WERI-Rb-1 (cell line): Measurements from ENCODE around the gene DNAH8.

Experiments used
- DNase-seq: peaks from one replicate; pipeline ENCODE4 v3.0.0-alpha.2; 2020
- H3K27ac ChIP-seq: fragments of 250-450 bp; sonication (Bioruptor Pico); 2 replicates; pipeline ENCODE4 v1.5.1; 2020; ENCODE audit warnings: mild to moderate bottlenecking, moderate library complexity
- H3K27me3 ChIP-seq: fragments of 250-450 bp; sonication (Bioruptor Pico); 2 replicates; pipeline ENCODE4 v1.5.1; 2021; ENCODE audit warnings: mild to moderate bottlenecking, low read depth, moderate library complexity; ENCODE audit not compliant: insufficient read depth, severe bottlenecking
- H3K36me3 ChIP-seq: fragments of 250-450 bp; sonication (Bioruptor Pico); 2 replicates; pipeline ENCODE4 v1.5.1; 2020; ENCODE audit warnings: mild to moderate bottlenecking, moderate library complexity
- H3K4me3 ChIP-seq: 2 replicates; pipeline ENCODE4 v1.5.1; 2011; ENCODE audit warnings: low read depth, mild to moderate bottlenecking, control low read depth, low read length
- H3K9me3 ChIP-seq: fragments of 250-450 bp; sonication (Bioruptor Pico); 2 replicates; pipeline ENCODE4 v1.5.1; 2021; ENCODE audit warnings: mild to moderate bottlenecking, moderate library complexity; ENCODE audit not compliant: severe bottlenecking
- TF ChIP-seq, protein P1 (sequence below): IDR thresholded peaks from 2 replicates; pipeline ENCODE4 v1.5.1; 2011; ENCODE audit warnings: low read depth, mild to moderate bottlenecking, control low read depth, inconsistent platforms, low read length

DNAH8 gene

GRCh38 chr6:38686270-38687042 lies 28.7 kb upstream of the DNAH8 start:
- H3K4me3 ChIP-seq = no peak overlapping the region
- H3K9me3 ChIP-seq = no peaks in the 10 kb centered on the region
- TF ChIP-seq, protein P1, sequence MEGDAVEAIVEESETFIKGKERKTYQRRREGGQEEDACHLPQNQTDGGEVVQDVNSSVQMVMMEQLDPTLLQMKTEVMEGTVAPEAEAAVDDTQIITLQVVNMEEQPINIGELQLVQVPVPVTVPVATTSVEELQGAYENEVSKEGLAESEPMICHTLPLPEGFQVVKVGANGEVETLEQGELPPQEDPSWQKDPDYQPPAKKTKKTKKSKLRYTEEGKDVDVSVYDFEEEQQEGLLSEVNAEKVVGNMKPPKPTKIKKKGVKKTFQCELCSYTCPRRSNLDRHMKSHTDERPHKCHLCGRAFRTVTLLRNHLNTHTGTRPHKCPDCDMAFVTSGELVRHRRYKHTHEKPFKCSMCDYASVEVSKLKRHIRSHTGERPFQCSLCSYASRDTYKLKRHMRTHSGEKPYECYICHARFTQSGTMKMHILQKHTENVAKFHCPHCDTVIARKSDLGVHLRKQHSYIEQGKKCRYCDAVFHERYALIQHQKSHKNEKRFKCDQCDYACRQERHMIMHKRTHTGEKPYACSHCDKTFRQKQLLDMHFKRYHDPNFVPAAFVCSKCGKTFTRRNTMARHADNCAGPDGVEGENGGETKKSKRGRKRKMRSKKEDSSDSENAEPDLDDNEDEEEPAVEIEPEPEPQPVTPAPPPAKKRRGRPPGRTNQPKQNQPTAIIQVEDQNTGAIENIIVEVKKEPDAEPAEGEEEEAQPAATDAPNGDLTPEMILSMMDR = no peak
- no peak overlapping the region for H3K27ac ChIP-seq
- DNase-seq = no peak
- no peaks in the 10 kb centered on the region for H3K27me3 ChIP-seq
- peaks cover 41% of the 10 kb centered on the region for H3K36me3 ChIP-seq

DNA sequence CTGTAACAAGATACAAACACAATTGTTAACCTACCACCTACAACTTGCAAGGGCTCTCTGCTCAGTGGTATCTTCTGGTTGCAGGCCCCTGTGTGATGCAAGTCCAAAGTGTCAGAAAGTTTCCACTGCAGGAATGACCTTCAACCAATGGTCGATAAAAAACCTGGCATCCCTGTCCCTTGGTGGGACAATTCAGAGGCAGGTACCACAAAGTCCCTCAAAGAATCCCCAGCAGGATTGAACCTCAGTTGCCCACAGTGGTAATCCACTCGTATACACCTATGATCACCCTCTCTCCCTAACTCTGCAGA lies 28.1 kb upstream of the DNAH8 start:
- H3K27ac ChIP-seq = no peak overlapping the region
- no peak overlapping the region for H3K4me3 ChIP-seq
- no peaks in the 10 kb centered on the region for H3K9me3 ChIP-seq
- TF ChIP-seq, protein P1 = no peak
- H3K27me3 ChIP-seq = no peaks in the 10 kb centered on the region
- no peak for DNase-seq
- H3K36me3 ChIP-seq = peaks cover 36% of the 10 kb centered on the region

DNA sequence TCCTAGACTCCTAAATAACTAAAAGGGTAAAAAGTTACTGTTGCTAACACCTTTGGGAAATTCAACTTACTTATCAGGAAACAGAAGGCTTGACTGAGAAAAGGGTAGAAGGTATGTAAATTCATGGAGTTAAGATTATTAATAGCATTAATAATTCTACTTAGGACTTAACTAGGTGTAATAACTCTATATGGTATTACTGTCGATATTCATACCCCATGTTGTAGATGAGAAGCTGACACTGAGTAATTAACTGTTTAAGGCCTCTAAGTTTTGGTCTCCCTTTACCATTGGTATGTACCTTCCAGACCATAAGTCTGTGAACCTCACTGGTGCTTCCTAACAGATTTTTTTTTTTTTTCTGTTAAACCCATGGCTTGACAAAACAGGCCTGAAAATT lies 27.6 kb upstream of the DNAH8 start:
- Histone ChIP-seq H3K4me3 (no peak overlapping the region), H3K36me3 (peaks cover 30% of the 10 kb centered on the region), H3K9me3 (no peaks in the 10 kb centered on the region), H3K27me3 (no peaks in the 10 kb centered on the region), H3K27ac (no peak overlapping the region)
- TF ChIP-seq, protein P1 = no peak
- no peak for DNase-seq

DNA sequence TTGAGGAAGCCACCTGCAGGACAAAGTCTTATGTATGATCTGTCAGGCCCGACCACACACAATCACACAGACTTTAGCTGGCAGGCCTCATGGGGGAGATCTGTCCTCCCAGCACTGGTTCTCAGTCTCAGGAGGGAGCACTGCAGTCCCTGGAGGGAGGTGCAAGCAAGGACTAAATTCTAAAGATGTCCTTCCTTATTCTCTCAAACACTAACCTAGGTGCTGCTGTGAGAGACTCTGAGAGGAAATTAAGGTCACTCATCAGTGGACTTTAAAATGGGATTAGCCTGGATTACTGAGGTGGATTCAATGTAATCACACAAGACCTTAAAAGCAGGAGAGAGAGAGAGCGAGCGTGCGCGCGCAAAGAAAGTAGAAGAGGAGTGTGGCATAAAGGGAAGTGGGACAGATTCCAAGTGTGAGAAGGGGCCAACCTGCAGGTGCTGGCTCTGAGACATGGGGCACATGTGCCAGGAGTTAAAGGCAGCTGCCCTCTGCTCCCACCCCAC lies 26.5 kb upstream of the DNAH8 start:
- Histone ChIP-seq H3K36me3 (peaks cover 19% of the 10 kb centered on the region), H3K27me3 (no peaks in the 10 kb centered on the region), H3K27ac (peak overlapping the region; percentile 4), H3K9me3 (no peaks in the 10 kb centered on the region), H3K4me3 (no peak overlapping the region; the same call in 1 of the 2 replicates)
- TF ChIP-seq, protein P1 = peak; percentile 11; the same call in 1 of the 2 replicates
- DNase-seq = peak; percentile 89

DNA sequence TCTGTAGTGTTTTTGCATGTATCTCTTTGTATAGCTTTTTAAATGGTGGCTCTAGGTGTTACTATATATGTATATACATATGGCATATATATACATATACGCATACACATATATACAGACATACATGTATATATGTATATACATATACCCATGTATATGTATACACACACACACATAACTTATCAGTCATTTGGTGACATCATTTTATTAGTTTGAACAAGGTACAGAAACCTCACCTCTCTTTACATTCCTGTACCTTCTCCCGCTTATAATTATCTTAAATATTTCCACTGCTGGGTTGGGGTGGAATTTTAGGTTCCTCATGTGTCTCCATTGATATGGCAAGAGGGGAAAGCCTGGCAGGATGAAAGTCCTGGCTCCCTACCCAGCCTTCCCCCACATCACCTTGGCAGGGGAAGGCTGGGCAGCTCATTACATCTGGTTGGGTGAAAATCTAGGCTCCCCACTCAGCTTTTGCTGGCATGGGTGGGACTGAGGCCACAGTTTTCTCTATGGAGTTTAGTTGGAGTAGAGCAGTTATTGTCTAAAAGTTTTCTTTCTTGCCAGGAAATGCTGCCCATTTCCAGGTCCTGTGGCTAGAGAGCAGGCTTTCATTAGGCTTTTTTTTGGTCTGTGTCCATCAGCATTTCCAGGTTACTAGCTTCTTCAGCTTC lies 19.7 kb upstream of the DNAH8 start:
- TF ChIP-seq, protein P1 = no peak

More for the DNA sequence above, 19.7 kb upstream of the DNAH8 start:
- Histone ChIP-seq H3K4me3 (no peak overlapping the region), H3K27me3 (no peaks in the 10 kb centered on the region), H3K27ac (no peak overlapping the region), H3K36me3 (peaks cover 13% of the 10 kb centered on the region), H3K9me3 (peaks cover 2% of the 10 kb centered on the region)
- no peak for DNase-seq
